ENCODE data around the gene FCRL3. TPM values are rescaled to one million over a fixed set of nuclear protein-coding genes. Genes with fewer than 3 reads are reported as not detected.

Gene FCRL3
- total RNA-seq, 6 experiments from 2014 or later, result 0.12 to 0.60 (median 0.20) TPM

DNA sequence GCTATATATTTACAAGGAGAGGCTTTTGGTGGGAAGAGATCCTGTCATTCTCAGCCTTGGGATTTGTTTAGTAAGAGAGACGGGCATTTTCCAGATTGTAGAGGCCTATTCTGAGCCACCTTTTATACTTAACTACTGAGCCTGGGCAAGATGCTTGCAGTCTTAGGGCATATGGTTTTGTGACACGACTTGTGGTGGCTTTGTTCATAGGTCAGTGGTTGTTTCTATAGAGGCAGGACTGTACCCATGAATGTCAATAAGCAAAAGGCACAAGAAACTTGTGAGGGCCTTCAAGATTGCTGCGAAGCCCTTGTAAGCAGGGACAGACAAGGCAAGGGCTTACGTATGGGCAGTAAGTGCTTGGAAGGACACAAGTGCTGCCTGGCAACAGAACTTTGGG lies 3.4 kb upstream of the FCRL3 start:
- no peaks in the 10 kb centered on the region for H3K9me3 ChIP-seq
- intact Hi-C loops (cut with DNase I), result no loop called here
- 68% methylated on average over 4 of the region's 4 CpGs for WGBS (ENCODE audit: insufficient coverage, low coverage, low lambda C conversion rate, missing lambda C conversion rate)
- H3K4me1 ChIP-seq, result no peaks in the 10 kb centered on the region
- TF ChIP-seq, protein P1, sequence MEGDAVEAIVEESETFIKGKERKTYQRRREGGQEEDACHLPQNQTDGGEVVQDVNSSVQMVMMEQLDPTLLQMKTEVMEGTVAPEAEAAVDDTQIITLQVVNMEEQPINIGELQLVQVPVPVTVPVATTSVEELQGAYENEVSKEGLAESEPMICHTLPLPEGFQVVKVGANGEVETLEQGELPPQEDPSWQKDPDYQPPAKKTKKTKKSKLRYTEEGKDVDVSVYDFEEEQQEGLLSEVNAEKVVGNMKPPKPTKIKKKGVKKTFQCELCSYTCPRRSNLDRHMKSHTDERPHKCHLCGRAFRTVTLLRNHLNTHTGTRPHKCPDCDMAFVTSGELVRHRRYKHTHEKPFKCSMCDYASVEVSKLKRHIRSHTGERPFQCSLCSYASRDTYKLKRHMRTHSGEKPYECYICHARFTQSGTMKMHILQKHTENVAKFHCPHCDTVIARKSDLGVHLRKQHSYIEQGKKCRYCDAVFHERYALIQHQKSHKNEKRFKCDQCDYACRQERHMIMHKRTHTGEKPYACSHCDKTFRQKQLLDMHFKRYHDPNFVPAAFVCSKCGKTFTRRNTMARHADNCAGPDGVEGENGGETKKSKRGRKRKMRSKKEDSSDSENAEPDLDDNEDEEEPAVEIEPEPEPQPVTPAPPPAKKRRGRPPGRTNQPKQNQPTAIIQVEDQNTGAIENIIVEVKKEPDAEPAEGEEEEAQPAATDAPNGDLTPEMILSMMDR (IDR thresholded peaks at IDR 0.05), result no peak
- TF ChIP-seq POLR2A (IDR thresholded peaks at IDR 0.05), result no peak
- H3K36me3 ChIP-seq, result no peaks in the 10 kb centered on the region
- no peaks in the 10 kb centered on the region for H3K27me3 ChIP-seq
- H3K27ac ChIP-seq, result no peak overlapping the region
- H3K4me3 ChIP-seq, result no peak overlapping the region
- ATAC-seq (no peak), DNase-seq (no peak)

DNA sequence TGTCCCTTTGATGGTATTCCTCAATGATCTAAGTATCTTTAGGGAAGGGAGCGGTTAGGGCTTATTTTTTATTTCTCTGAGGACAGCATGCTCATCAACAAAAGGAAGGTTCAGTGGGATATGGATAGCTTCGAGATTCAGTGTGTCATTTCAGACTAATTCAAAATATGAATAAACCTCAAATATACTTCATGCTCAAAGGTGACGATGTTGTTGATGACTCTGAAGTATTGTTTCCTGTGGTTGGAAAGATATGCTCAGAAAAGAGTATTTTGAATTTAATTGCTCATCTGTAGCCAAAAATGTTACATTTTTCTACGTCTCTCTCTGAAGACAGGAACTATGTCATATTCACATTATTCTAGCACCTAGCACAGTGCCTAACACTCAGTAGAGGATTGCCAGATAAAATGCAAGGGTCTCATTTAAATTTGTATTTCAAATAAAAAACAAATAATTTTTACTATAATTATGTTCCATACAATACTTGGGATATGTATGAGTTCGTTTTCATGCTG lies 1.8 kb upstream of the FCRL3 start:
- Histone ChIP-seq H3K4me1 (no peaks in the 10 kb centered on the region), H3K36me3 (no peaks in the 10 kb centered on the region), H3K27me3 (no peaks in the 10 kb centered on the region), H3K27ac (no peak overlapping the region), H3K9me3 (no peaks in the 10 kb centered on the region), H3K4me3 (no peak overlapping the region)
- no peak for ATAC-seq
- TF ChIP-seq, protein P1 (IDR thresholded peaks at IDR 0.05), result no peak
- no peak for TF ChIP-seq POLR2A (IDR thresholded peaks at IDR 0.05)
- 41% methylated on average over 5 of the region's 5 CpGs for WGBS (ENCODE audit: insufficient coverage, low coverage, low lambda C conversion rate, missing lambda C conversion rate)
- DNase-seq, result no peak
- intact Hi-C loops (cut with DNase I), result no loop called here

DNA sequence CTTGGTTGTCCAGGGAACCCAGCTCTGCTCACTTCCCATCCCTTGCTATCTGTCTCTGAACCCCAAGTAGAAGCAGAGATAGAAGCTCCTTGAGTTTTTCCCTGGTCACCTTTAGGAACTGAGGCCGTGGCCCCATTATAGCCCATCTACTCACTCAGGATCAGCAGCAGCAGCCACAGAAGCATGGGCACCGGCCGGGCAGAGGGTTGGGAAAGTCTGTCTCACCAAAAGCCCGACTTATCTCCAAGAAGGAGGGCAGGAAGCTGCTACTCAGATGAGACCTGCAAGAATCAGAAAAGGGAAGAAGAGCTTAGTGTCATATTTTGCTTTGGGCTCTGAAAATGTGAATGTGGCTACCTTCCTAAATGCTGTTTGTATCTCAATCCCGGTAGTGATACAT lies 264 bp downstream of the FCRL3 start:
- WGBS (ENCODE audit: insufficient coverage, low coverage, low lambda C conversion rate, missing lambda C conversion rate), result 54% methylated on average over 3 of the region's 5 CpGs
- TF ChIP-seq, protein P1 (IDR thresholded peaks at IDR 0.05), result no peak
- TF ChIP-seq POLR2A (IDR thresholded peaks at IDR 0.05), result no peak
- no peaks in the 10 kb centered on the region for H3K27me3 ChIP-seq

DNA sequence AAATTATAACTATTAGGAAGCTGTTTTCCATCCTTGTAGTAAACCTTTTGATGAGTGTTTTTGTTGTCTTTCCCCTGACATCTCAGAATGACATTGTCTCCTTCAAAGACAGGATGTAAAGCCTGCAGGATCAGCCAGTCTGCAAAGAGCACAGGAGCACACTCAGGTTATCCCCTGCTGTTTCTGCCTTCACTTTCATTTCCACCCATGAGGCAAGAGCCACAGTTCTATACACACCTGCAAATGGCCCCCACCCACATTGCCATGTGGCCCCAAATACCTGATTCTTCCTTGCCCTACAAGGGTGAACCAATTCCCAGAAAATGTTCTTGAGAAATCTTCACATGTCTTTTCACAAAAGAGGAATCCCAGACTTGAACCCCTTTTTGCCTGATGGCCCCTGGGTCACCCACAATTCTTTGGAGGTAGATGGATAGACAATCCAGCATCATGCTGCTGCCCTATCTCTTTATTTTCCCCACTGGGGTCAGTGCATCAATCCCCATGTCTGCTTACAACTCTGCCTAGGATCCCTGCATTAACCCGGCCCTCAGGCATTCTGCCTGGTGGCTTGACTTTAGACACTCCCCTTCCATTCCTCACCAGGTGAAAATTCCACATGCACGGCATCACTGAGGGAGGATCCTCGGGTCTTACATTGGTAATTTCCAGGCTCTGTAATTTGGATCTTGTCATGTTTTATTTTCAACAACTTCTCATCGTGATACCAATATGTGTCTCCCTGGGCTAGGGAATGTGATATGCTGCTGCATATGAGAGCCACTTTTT lies 2.6 kb downstream of the FCRL3 start:
- H3K27ac ChIP-seq, result no peak overlapping the region
- 42% methylated on average over 4 of the region's 4 CpGs for WGBS (ENCODE audit: insufficient coverage, low coverage, low lambda C conversion rate, missing lambda C conversion rate)
- ATAC-seq, result no peak
- H3K36me3 ChIP-seq, result no peaks in the 10 kb centered on the region
- TF ChIP-seq POLR2A (IDR thresholded peaks at IDR 0.05), result no peak
- TF ChIP-seq, protein P1 (IDR thresholded peaks at IDR 0.05), result no peak
- no peak for DNase-seq
- no peaks in the 10 kb centered on the region for H3K9me3 ChIP-seq
- intact Hi-C loops (cut with DNase I), result no loop called here
- no peaks in the 10 kb centered on the region for H3K27me3 ChIP-seq
- H3K4me3 ChIP-seq, result no peak overlapping the region
- H3K4me1 ChIP-seq, result no peaks in the 10 kb centered on the region

More for the DNA sequence above, 264 bp downstream of the FCRL3 start:
- Histone ChIP-seq H3K27ac (no peak overlapping the region), H3K9me3 (no peaks in the 10 kb centered on the region), H3K4me1 (no peaks in the 10 kb centered on the region), H3K4me3 (no peak overlapping the region), H3K36me3 (no peaks in the 10 kb centered on the region)
- intact Hi-C loops (cut with DNase I), result no loop called here
- no peak for ATAC-seq
- DNase-seq, result no peak

All from right lobe of liver (tissue), 6 donors.